Spleen (tissue), 7 donors: ENCODE data around the gene USP36.

Experiments used
- CTCF ChIP-seq, 11 experiments: fragments of 200-600 bp in 7 of 11; fragments of 450-650 bp in 4 of 11; sonication (generic) in 4 of 11; IDR thresholded peaks in 8 of 11; conservative IDR thresholded peaks in 3 of 11; 1 replicate in 7 of 11; 2 replicates in 4 of 11; pipeline versions ENCODE4 v1.4.0 to v1.8.0; 2016 to 2021; ENCODE audit warnings: antibody characterized with exemption in 11 of 11, inconsistent platforms in 4 of 11, mild to moderate bottlenecking in 1 of 11
- POLR2A ChIP-seq, 3 donors: fragments of 450-650 bp; IDR thresholded peaks; one replicate each; pipeline ENCODE4 v1.5.1; 2017; ENCODE audit warnings: antibody characterized with exemption in 3 of 3, mild to moderate bottlenecking in 1 of 3
- donor health status: DM: no; HTN: no; CAD: no; lungs with moderate emphysema.
- donor health status: DM: no; HTN: no; CAD: no.
- donor health status: DM: no; HTN: no; CAD: no.

GRCh38 chr17:78865682-78866390 lies 25.2 kb upstream of the USP36 start:
- peak; percentile 78 to 97 (median 94) for TF ChIP-seq CTCF (IDR thresholded peaks at IDR 0.05 in 8 of 11, conservative IDR thresholded peaks at IDR 0.05 in 3 of 11)
- TF ChIP-seq POLR2A (IDR thresholded peaks at IDR 0.05), result no peak
